ENCODE data around the gene EEFSEC.

EEFSEC gene

GRCh38 chr3:128376516-128376915, 223.2 kb downstream of the EEFSEC start:
- DNase-seq, result no peak

- DNase-seq, result no peak
Measured at GRCh38 chr3:128378631-128379347, 225.5 kb downstream of the EEFSEC start.

- no peak for DNase-seq
Measured at GRCh38 chr3:128379367-128380160, 226.3 kb downstream of the EEFSEC start.

GRCh38 chr3:128380295-128380694, 227.0 kb downstream of the EEFSEC start:
- DNase-seq, result no peak

DNA sequence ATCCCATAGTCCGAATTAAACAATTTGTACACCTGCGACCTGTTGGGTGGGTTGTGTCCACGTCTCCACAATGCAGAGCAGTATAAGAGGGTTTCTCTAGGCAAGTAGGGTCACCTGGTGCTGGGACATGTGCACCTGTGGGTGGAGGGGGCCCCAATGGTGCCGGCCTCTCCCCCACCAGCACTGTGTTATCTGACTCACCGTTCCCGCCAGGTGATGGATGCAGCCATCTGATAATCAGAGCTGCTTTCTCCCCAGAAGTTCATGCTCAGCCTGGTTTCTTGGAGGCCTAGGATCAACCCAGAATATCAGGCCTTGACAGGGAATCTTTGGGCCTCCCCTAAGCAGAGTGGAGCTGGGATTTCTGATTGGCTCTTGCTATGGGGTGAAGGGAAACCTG, 227.4 kb downstream of the EEFSEC start:
- no peak for DNase-seq

DNA sequence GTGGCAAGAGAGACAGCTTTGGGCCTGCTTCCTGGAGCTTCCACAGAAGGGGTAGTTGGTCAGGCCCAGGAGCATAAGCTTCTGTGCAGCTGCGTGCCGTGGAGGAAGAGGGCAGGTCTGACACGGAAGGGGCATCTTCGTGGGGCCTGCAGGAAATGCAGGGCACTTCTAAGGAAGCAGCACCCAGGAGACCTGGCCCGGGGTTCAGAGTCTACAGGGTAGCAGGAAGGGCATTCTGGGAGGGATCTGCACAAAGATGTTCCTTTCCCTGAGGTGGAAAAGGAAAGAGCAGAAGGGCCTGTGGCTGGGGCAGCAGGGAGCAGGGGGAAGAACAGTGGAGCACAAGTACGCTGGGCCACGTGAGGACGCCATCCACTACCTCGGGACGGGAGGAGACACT, 228.3 kb downstream of the EEFSEC start:
- DNase-seq, result no peak

- no peak for DNase-seq
Measured at GRCh38 chr3:128382221-128382807, 229.0 kb downstream of the EEFSEC start.

- peak in 1 of 2 donors; percentile 53 for DNase-seq
Measured at GRCh38 chr3:128383316-128384235, 230.3 kb downstream of the EEFSEC start.

DNA sequence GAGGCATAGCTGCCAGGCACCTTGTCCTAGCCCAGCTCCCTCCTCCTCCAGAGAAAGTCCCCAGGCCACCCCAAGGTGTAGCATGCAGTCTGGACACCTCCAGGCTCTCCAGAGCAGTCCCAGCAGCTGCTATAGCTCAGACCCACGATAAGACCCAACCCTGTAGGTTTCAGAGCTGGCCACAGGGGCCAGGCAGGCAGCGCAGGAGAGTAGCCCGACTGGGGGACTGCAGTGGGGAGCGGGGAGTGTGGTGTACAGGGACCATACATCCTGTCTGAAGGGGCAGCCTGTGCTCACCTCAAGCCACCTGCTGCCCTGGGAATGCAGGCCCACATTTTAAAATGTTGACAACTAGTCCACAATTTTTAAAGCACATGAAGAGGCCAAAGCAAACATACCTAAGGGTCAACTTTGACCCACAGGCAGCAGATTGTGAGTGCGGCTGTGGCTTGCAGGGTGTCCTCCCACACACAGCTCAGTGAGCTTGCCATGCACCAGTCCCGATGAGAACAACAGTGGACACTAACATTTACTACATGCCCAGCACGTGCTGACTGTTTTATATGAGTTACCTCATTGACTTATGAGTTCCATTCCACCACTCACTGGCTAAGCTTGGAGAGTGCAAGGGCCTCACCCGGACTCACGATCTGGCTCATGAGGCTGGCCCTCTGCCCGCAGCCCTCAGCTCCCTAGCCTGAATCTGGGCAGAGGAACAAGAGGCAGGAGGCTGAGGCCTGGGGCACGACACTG, 232.0 kb downstream of the EEFSEC start:
- no peak for DNase-seq

DNA sequence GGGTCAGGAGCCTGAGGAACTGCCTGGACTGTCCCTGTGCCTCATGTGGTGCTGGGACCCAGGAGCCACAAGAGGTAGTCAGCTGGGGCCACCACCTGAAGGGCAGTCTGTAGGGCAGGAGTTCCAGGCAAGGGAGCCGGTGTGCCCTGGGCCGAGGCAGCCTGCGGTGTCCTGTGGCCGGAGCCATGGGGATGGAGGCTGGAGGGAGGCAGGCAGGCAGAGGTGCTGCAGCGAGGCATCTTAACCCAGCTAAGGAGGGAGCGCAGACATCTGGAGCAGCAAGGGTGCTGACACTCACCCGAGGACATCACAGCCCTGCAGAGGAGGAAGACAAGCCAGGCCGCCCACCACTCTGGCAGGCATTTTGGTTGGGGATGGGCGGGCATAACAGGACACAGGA, 235.7 kb downstream of the EEFSEC start:
- no peak for DNase-seq

GRCh38 chr3:128390867-128391266, 237.6 kb downstream of the EEFSEC start:
- no peak for DNase-seq

DNA sequence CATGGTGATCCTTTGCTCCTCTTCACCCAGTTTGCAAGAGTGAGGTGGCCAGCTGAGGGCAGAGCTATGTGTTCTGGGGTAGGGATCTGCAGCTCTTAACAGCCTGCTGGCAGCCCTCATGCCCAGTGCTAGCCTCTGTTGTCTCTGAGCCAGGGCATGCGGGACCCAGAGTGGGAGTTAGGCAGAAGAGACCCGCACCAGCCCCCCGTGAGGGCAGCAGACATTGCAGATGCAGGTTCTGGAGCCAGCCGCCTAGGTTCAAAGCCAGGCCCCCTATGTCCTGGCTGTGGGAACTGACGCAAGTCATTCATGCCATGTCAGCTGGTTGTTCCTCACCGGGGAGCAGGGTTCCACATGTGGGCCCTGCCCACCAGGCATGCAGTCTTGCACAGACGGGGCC, 238.7 kb downstream of the EEFSEC start:
- DNase-seq, result no peak

DNA sequence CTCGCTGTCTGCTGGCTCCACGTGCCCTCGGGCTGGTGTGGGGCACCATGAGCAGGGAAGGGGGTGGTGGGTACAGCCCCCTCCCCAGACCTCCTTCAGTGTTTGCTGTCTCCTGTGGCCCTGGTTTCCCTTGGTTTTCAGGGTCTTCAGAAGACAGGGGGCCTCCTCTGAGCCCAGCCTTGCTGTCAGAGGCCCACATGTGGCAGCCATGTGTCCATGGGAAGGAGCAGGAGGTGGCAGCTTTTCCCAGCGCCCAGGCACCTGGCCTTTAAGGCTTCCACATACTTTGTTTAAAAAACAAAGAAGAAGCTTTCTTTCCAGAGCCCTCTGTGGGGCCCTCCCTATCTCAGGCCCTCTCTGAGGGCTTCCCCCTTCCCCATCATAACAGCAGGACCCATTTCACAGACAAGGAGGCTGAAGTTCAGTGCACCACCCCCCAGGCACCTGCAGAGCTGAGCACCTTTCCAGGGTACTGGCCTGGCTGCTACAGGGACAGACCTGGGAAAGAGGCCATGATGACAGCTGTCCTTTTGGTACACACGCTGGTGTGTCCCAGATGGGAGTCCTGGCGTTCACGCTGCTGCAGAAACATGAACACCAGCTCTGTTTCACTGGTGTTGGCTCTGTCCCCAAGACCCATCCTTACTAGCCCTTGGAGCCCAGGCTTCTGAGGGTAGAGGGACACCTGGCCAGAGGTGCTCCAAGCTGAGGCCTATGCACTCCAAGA, 239.7 kb downstream of the EEFSEC start:
- DNase-seq, result no peak

DNA sequence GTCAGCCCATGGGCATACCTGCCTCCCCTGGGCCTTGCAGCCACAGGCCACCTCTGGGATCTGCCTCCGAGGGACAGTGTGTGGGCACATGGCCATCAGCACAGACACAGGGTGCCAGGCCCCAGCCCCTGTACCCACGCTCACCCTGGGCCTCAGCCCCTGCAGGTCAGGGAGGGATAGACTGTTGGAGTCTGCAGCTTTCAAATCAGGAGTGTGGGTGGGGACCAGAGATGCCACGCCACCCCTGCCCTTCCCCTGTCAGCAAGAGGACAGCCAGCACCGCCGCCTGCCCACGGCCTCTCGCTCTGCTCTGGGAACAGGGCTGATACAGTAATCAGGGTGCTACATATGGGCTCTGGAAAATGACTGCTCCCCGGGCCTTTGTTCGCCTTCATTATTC, 240.8 kb downstream of the EEFSEC start:
- DNase-seq, result no peak

DNA sequence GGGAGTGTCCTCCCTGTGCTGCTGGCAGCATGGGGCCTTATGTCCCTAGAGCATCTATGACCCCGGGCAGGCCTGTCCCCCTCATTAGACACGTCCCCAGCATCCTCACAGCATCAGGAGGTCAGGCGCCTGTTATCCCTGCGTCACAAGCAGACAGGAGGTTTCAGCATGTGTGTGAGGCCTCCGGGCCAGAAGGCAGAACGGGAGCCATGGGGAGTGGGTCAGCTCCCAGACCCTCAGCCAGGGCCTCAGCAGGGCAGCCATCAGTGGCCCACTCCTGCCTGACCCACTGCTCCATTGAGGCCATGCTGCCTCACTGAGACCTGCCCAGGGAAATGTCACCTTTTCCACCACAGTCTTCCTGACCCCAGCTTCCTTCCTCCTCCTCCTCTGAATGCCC, 241.8 kb downstream of the EEFSEC start:
- DNase-seq, result no peak

- DNase-seq, result no peak
Measured at GRCh38 chr3:128395500-128396162, 242.3 kb downstream of the EEFSEC start.

- DNase-seq, result no peak
Measured at GRCh38 chr3:128397484-128397883, 244.2 kb downstream of the EEFSEC start.

DNA sequence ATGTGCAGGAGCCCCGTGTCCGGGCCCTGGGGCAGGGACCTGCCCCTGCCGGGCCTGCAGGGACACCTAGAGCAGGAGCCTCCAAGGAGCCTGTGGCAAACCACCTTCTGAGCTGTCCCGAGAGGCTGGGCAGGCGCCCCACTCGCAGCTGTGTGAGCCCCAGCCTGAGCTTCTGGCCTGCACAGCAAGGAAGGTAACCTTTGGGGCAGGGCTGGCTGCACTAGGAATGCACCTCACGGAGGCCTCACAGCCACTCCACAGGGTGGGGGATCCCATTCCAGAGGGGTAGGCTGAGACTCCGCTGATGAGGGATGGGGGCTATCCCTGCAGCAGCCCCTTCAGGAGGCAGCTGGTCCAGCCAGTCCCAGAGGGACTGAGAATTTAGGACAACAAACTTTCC, 245.3 kb downstream of the EEFSEC start:
- no peak for DNase-seq

DNA sequence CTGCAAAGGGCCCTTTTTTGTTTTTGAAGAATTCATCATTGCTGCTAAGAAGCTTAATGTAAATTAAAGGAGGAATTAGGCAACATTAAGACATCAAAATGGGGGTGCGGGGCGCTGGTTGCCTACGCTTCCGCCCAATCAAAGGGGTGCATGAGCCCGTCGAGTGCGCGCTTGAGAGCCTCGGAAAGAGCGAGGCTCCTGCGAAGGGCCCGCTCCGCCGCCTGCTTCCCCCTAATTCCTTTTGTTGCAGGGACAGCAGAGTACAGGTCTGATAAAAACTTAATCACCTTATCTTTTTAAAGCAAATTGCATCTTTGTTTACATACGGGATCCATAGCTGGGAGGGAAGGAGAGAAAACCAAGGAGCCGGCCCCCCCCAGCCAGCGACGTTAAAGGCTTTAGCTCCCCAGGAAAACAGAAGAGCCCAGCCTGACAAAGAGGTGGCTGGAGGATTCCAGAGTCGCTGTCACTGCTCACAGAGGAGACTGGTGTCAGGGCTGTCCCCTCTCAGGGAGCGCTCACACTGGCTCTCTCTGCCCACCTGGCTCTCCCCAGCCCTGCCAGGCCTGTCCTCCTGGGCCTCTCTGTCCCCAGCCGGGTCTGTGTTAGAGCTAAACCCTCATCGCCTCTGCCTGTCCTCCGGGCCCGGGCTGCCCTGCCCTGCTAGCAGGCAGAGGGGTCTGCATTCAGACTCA, 246.1 kb downstream of the EEFSEC start:
- no peak for DNase-seq

GRCh38 chr3:128400671-128401070, 247.4 kb downstream of the EEFSEC start:
- DNase-seq, result no peak

Data from CD4-positive, alpha-beta T cell treated with Interleukin-1 beta for 1 hour (primary cell).